Skeletal muscle satellite cell (primary cell): ENCODE data around the gene NDUFS3. TPM values are rescaled to one million over a fixed set of nuclear protein-coding genes. Genes with fewer than 3 reads are reported as not detected.
A peak's percentile ranks its signal among the peaks of the same experiment; 100 is the strongest.
"Not testable (repeated sequence)": the region's sequence is repeated elsewhere in the genome, so short reads cannot be mapped to it uniquely, and the experiment has no call there.

Source experiments
- H3K27me3 ChIP-seq: 2 replicates; pipeline ENCODE4 v1.7.0; 2013; ENCODE audit warnings: low read length; ENCODE audit not compliant: control insufficient read depth, insufficient read depth
- H3K36me3 ChIP-seq: 2 replicates; pipeline ENCODE4 v1.7.0; 2013; ENCODE audit warnings: mild to moderate bottlenecking, control low read depth, low read length; ENCODE audit not compliant: insufficient read depth
- H3K4me1 ChIP-seq: 2 replicates; pipeline ENCODE4 v1.7.0; 2013; ENCODE audit warnings: low read length; ENCODE audit not compliant: control insufficient read depth, insufficient read depth
- H3K4me2 ChIP-seq: 2 replicates; pipeline ENCODE4 v1.7.0; 2013; ENCODE audit warnings: mild to moderate bottlenecking, low read length
- H3K4me3 ChIP-seq: 2 replicates; pipeline ENCODE4 v1.7.0; 2013; ENCODE audit warnings: low read length
- H3K9ac ChIP-seq: 2 replicates; pipeline ENCODE4 v1.7.0; 2013; ENCODE audit warnings: mild to moderate bottlenecking, low read depth, low read length, moderate library complexity
- H3K9me3 ChIP-seq: replicated peaks from 2 replicates; pipeline ENCODE4 v1.7.0; 2013; ENCODE audit warnings: mild to moderate bottlenecking, control low read depth, low read length
- total RNA-seq: library from RNA; depleted of rRNA; stranded (reverse); fragments of >200 nt; gene quantifications from 2 replicates; pipeline ENCODE4 v1.2.3, GENCODE V29; 2012; rRNA removed

The NDUFS3 gene
- total RNA-seq, result 68.2 and 77.8 TPM in 2 replicates

- Histone ChIP-seq H3K36me3 (peaks cover 45% of the 10 kb centered on the region), H3K4me1 (peaks cover 16% of the 10 kb centered on the region), H3K9ac (peak within 1 kb of the TSS; percentile 94), H3K9me3 (no peaks in the 10 kb centered on the region), H3K4me2 (peak within 1 kb of the TSS; percentile 96), H3K27me3 (no peaks in the 10 kb centered on the region), H3K4me3 (peak within 1 kb of the TSS; percentile 92)
Measured at GRCh38 chr11:47578524-47579494, at the start of gene NDUFS3, which contains the start of gene KBTBD4. TSS of gene NDUFS3 (plus strand) at chr11:47579074. CDS start at chr11:47579092, 18 bp downstream. TSS of gene KBTBD4 (minus strand) at chr11:47578970. CDS start at chr11:47578951, 19 bp downstream.

GRCh38 chr11:47529951-47530350 is 48.9 kb upstream of the NDUFS3 start:
- Histone ChIP-seq H3K27me3 (no peaks in the 10 kb centered on the region), H3K4me3 (no peak overlapping the region), H3K9ac (no peak overlapping the region), H3K36me3 (peaks cover 4% of the 10 kb centered on the region), H3K4me2 (no peak overlapping the region), H3K9me3 (no peaks in the 10 kb centered on the region), H3K4me1 (peaks cover 39% of the 10 kb centered on the region)

GRCh38 chr11:47530721-47531120 is 48.2 kb upstream of the NDUFS3 start:
- H3K27me3 ChIP-seq, H3K36me3 ChIP-seq, H3K4me3 ChIP-seq, H3K9ac ChIP-seq, H3K9me3 ChIP-seq, H3K4me2 ChIP-seq: not testable (repeated sequence)
- peaks cover 32% of the 10 kb centered on the region for H3K4me1 ChIP-seq

- H3K4me1 ChIP-seq, result peaks cover 35% of the 10 kb centered on the region
- H3K4me2 ChIP-seq, result no peak overlapping the region
- H3K9me3 ChIP-seq, result no peaks in the 10 kb centered on the region
- no peak overlapping the region for H3K9ac ChIP-seq
- no peak overlapping the region for H3K4me3 ChIP-seq
- H3K36me3 ChIP-seq, result peaks cover 4% of the 10 kb centered on the region
- H3K27me3 ChIP-seq, result no peaks in the 10 kb centered on the region
Measured at GRCh38 chr11:47531666-47532065, 47.2 kb upstream of the NDUFS3 start.

DNA sequence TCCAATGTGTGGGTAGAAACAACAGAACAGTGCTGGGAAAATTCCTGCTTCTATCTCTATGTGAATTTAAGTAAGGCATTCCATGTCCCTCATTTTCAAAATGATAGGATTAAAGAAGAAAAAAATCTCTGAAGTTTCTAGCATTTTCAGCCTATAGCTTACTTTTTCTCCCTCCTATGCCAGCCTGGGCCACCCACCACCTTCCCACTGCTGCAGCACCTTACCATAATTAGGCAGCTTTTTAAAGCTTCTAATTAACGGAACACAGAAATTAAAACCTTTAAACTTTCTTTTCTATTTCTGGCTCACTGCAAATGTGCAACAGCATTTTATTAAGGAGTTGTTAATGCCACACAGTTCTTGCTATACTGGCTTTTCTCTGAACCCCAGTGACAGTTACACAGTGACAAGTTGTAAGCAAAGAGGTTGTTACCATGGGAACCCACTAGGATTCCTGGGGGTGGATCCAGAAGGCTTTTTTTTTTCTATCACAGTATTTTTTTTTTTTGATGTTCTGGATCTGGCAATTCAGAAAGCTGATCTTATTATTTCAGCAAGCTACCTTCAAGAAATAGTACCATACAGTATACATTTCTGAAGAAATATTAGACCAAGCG is 46.2 kb upstream of the NDUFS3 start:
- H3K27me3 ChIP-seq, result no peaks in the 10 kb centered on the region
- peaks cover 4% of the 10 kb centered on the region for H3K36me3 ChIP-seq
- no peaks in the 10 kb centered on the region for H3K9me3 ChIP-seq
- peaks cover 39% of the 10 kb centered on the region for H3K4me1 ChIP-seq
- peak overlapping the region; percentile 4 for H3K9ac ChIP-seq
- no peak overlapping the region for H3K4me3 ChIP-seq
- peak overlapping the region; percentile 39 for H3K4me2 ChIP-seq

GRCh38 chr11:47533690-47534151 is 45.2 kb upstream of the NDUFS3 start:
- H3K9me3 ChIP-seq, result no peaks in the 10 kb centered on the region
- H3K9ac ChIP-seq, result no peak overlapping the region
- peaks cover 4% of the 10 kb centered on the region for H3K36me3 ChIP-seq
- peak overlapping the region; percentile 19 for H3K4me2 ChIP-seq
- peaks cover 41% of the 10 kb centered on the region for H3K4me1 ChIP-seq
- no peak overlapping the region for H3K4me3 ChIP-seq
- H3K27me3 ChIP-seq, result no peaks in the 10 kb centered on the region

GRCh38 chr11:47534704-47535251 is 44.1 kb upstream of the NDUFS3 start:
- Histone ChIP-seq H3K4me2 (no peak overlapping the region), H3K27me3 (no peaks in the 10 kb centered on the region), H3K4me3 (no peak overlapping the region), H3K9me3 (no peaks in the 10 kb centered on the region), H3K4me1 (peaks cover 52% of the 10 kb centered on the region), H3K36me3 (peaks cover 4% of the 10 kb centered on the region), H3K9ac (no peak overlapping the region)

DNA sequence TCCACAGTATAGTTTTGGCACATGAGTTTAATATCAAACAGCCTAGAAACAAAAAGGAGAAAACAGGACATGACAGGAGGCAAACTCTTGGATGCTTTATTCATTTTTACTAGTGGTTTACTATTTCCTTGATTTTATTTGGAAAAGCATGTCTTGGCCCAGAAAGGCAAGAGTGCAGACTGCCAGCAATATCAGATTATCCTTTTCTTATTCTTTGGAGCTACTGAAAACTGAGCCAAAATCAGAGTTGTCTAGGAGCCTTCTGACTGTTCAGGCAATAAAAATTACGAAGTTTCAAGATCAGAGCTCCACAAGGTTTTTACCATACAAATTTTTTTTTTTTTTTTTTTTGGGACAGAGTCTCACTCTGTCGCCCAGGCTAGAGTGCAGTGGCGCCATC is 42.0 kb upstream of the NDUFS3 start:
- Histone ChIP-seq H3K4me3 (no peak overlapping the region), H3K4me2 (no peak overlapping the region), H3K27me3 (no peaks in the 10 kb centered on the region), H3K9me3 (no peaks in the 10 kb centered on the region), H3K36me3 (no peaks in the 10 kb centered on the region), H3K4me1 (peaks cover 63% of the 10 kb centered on the region), H3K9ac (no peak overlapping the region)

GRCh38 chr11:47538741-47539565 is 39.9 kb upstream of the NDUFS3 start:
- no peaks in the 10 kb centered on the region for H3K27me3 ChIP-seq
- no peak overlapping the region for H3K4me3 ChIP-seq
- H3K4me1 ChIP-seq, result peaks cover 46% of the 10 kb centered on the region
- H3K36me3 ChIP-seq, result no peaks in the 10 kb centered on the region
- H3K9me3 ChIP-seq, result no peaks in the 10 kb centered on the region
- H3K9ac ChIP-seq, result peak overlapping the region; percentile 35
- H3K4me2 ChIP-seq, result peak overlapping the region; percentile 70

GRCh38 chr11:47539681-47540039 is 39.2 kb upstream of the NDUFS3 start:
- peak overlapping the region; percentile 35 for H3K9ac ChIP-seq
- H3K36me3 ChIP-seq, result no peaks in the 10 kb centered on the region
- H3K4me1 ChIP-seq, result peaks cover 40% of the 10 kb centered on the region
- H3K4me3 ChIP-seq, result peak overlapping the region; percentile 11
- H3K4me2 ChIP-seq, result peak overlapping the region; percentile 70
- H3K9me3 ChIP-seq, result no peaks in the 10 kb centered on the region
- H3K27me3 ChIP-seq, result no peaks in the 10 kb centered on the region

DNA sequence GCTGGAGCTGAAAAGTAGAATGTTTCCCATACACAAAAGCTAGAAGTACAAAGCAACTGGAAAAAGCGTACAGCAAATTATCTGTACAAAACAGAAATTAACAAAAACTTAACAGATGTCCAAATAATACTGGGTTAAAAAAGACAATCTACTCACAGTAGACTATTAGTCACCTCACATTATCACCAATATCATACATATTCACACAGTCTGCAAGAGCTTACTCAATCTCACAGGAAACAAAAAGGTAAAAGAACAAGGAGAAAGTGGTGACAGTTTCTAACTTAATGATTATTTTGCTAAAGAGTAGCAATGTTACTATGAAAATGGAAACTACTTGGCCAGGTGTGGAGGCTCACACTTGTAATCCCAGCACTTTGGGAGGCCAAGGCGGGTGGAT is 37.8 kb upstream of the NDUFS3 start:
- Histone ChIP-seq H3K9ac (no peak overlapping the region), H3K36me3 (no peaks in the 10 kb centered on the region), H3K27me3 (no peaks in the 10 kb centered on the region), H3K4me2 (peak overlapping the region; percentile 70), H3K9me3 (no peaks in the 10 kb centered on the region), H3K4me1 (peaks cover 37% of the 10 kb centered on the region), H3K4me3 (no peak overlapping the region)
